Lower leg skin (tissue), 4 donors: ENCODE results near the gene LRRIQ4. TPM values are rescaled to one million over a fixed set of nuclear protein-coding genes. Genes with fewer than 3 reads are reported as not detected.

ENCODE experiments used
- DNase-seq, 2 donors: peaks; one replicate each; pipeline ENCODE4 v3.0.0-alpha.2; 2019; ENCODE audit warnings: low spot score in 2 of 2
- H3K4me3 ChIP-seq: fragments of 200-600 bp; sonication (generic); 2 replicates; pipeline ENCODE4 v1.5.1; 2017; ENCODE audit warnings: mild to moderate bottlenecking, low read depth; ENCODE audit not compliant: poor library complexity, severe bottlenecking
- CTCF ChIP-seq, 3 donors: fragments of 450-650 bp; IDR thresholded peaks; one replicate each; pipeline ENCODE4 v1.5.1; 2016; ENCODE audit warnings: antibody characterized with exemption in 3 of 3, mild to moderate bottlenecking in 3 of 3, moderate library complexity in 2 of 3
- POLR2A ChIP-seq, 2 donors: fragments of 450-650 bp; IDR thresholded peaks; one replicate each; pipeline ENCODE4 v1.6.1; 2016 to 2017; ENCODE audit warnings: antibody characterized with exemption in 2 of 2, mild to moderate bottlenecking in 1 of 2, moderate library complexity in 1 of 2
- WGBS, 2 donors: methylation state at CpG; one replicate each; pipeline ENCODE4 v1.1.5; 2018; 5-methylcytosine and 5-hydroxymethylcytosine counted together
- intact Hi-C: fragments of 100-400 bp; cut with DNase I; formaldehyde crosslinking; loops from one replicate; pipeline ENCODE4 v1.15.0; 2023; ENCODE audit warnings: low total_unique reads
- total RNA-seq, 4 donors: library from RNA; depleted of rRNA; stranded (reverse); fragments of >200 nt; gene quantifications; one replicate each; pipeline ENCODE4 v1.1.0, GENCODE V29; 2016

LRRIQ4 gene
- total RNA-seq, 4 donors from 2014 or later, result not detected

- no peak for DNase-seq
- intact Hi-C loops, result no loop called here
- no peak overlapping the region for H3K4me3 ChIP-seq
- no peak for TF ChIP-seq POLR2A (IDR thresholded peaks at IDR 0.05)
- no peak for TF ChIP-seq CTCF (IDR thresholded peaks at IDR 0.05)
- 47 to 59% methylated on average over 8 of the region's 8 CpGs for WGBS, 2 donors
These were observed 608 bp downstream of the LRRIQ4 start for GRCh38 chr3:169813278-169813677.

GRCh38 chr3:169813757-169814517, 1.3 kb downstream of the LRRIQ4 start:
- TF ChIP-seq POLR2A (IDR thresholded peaks at IDR 0.05), result no peak
- TF ChIP-seq CTCF (IDR thresholded peaks at IDR 0.05), result no peak
- H3K4me3 ChIP-seq, result no peak overlapping the region
- no peak for DNase-seq
- intact Hi-C loops, result no loop called here
- WGBS, 2 donors, result 65 to 72% methylated on average over 27 of the region's 27 CpGs

GRCh38 chr3:169815590-169816150, 3.0 kb downstream of the LRRIQ4 start:
- DNase-seq, result no peak
- intact Hi-C loops, result no loop called here
- 90 to 92% methylated on average over 4 of the region's 4 CpGs for WGBS, 2 donors
- no peak overlapping the region for H3K4me3 ChIP-seq
- TF ChIP-seq CTCF (IDR thresholded peaks at IDR 0.05) (no peak), POLR2A (IDR thresholded peaks at IDR 0.05) (no peak)

GRCh38 chr3:169818316-169818715, 5.6 kb downstream of the LRRIQ4 start:
- no peak overlapping the region for H3K4me3 ChIP-seq
- no peak for TF ChIP-seq POLR2A (IDR thresholded peaks at IDR 0.05)
- no peak for TF ChIP-seq CTCF (IDR thresholded peaks at IDR 0.05)
- intact Hi-C loops, result no loop called here
- DNase-seq, result no peak
- WGBS, 2 donors, result 74 to 76% methylated on average over 2 of the region's 2 CpGs

- no peak for TF ChIP-seq CTCF (IDR thresholded peaks at IDR 0.05)
- no peak for TF ChIP-seq POLR2A (IDR thresholded peaks at IDR 0.05)
- 93 to 94% methylated on average over 15 of the region's 15 CpGs for WGBS, 2 donors
- DNase-seq, result no peak
- no peak overlapping the region for H3K4me3 ChIP-seq
- intact Hi-C loops, result no loop called here
These were observed 9.4 kb downstream of the LRRIQ4 start for GRCh38 chr3:169822091-169822490.
